NCI-H1105 treated with DMSO at 0.1 percent for 48 hours (cell line): ENCODE results near the gene PSORS1C1.
A peak's percentile ranks its signal among the peaks of the same experiment; 100 is the strongest.

Experiments used
- DNase-seq: peaks from one replicate; lab custom pipeline; 2025; lab: John Stamatoyannopoulos, UW

The PSORS1C1 gene

DNA sequence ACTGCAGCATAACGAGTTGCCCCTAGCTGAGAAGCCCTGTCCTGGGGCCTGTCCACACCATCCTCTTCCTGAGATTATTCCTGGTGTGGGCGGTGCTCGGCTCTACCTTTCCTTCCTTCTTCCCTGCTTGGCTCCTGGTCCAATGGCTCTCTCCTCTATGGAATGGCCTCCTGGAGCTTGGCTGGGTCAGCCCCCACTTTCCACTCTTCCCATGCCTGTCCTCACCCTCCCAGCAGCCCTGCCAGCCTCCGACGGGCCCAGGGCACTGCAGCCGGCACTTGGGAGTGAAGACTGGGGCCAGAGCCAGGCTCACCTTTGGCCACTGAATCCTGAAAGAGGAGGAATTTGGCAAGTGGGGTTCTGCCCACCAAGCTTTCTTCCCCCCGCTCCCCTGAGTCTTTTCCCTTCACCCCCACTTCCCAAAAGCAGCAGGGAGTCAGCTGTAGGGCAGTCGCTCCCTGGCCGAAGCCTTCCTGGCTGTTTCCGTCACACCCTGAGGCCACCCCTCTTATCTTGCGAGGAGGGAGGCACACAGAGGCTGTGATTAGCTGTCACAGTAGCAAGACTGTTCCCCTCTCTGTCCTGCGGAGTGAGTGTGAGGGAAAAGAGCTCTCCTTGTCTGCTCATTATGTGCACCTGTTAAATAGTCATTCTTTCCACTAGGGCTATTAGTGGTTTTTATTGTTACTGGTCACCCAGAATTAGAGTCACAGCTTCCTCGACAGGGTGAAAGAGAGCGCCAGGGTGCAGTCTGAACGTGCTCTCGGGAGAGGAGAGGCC is 12.0 kb downstream of the PSORS1C1 start:
- no peak for DNase-seq

DNA sequence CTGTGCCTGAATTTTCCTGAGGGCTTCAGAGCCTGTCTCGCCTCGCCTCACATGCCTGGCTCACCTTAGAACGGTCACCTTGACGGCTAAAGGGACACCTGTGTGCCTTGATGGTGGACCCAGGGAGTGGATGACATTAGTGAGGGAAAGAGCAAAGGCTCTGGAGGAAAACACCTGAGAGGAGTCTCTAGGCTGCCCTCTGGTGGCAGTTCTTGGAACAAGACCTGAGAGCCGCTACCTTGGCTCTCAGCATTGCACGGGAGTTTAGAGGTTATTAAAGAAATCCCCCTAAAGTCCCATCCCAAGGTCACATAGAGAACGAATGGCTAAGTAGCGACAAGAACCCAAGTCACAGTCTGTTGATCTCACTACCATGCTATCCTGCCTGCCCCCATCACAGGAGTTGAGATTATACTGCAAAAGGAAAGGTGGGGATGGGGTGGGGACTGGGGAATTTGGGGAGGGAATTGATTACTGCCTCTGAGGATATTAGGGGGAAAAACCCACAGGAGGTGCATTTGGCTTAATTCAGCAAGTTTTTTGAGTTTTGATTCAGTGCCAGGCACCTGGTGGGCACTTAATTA is 13.6 kb downstream of the PSORS1C1 start:
- DNase-seq, result peak; percentile 54

DNA sequence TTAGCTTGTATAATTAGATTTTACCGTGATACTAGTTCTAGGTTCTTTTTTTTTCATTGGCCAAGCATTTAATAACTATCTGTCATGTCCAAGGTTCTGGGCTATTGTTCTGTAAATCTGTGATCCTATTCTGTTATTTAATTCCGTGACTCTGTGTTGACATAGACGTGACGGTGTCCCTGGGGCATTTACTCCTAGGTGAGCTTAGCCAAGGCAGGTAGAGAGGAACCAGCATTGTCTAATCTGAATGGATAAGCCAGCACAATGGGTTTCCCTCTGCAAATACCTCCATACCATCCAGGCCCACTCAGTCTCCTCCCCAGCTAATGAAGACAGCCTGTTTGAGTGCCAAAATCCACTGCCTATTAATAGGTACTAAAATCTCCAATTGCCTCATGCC is 14.5 kb downstream of the PSORS1C1 start:
- DNase-seq, result no peak

DNA sequence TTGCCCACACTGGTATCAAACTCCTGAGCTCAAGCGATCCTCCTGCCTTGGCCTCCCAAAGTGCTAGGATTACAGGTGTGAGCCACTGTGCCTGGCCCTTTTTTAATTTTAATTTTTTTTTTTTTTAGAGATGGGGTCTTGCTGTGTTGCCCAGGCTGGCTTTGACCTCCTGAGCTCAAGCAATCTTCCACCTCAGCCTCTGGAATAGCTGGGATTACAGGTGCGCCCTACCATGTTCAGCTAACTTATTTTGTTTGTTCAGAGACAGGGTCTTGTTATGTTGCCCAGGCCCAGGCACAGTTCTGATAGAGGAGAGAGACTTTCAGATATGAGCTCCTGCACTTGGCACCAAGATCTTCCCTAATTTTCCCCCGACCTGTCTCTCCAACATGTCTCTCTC is 16.2 kb downstream of the PSORS1C1 start:
- DNase-seq, result no peak

DNA sequence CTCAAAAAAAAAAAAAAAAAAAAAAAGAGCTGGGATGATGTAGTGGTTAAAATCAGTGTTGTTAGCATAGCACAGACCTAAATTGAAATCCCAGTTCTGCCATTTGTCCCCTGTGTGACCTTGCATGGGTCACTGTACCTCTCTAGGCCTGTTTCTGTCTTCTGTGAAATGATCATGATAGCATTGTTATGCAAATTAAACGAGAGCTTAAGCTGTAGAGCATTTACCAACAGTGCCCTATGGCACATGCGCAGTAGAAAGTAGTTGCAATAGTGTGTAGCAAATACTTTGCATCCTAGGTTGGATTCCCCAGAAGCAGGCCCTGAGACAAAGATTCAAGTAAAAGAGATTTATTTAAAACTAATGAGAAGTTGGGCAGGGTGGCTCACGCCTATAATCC is 17.0 kb downstream of the PSORS1C1 start:
- no peak for DNase-seq

GRCh38 chr6:31132806-31133205 is 18.2 kb downstream of the PSORS1C1 start:
- no peak for DNase-seq

DNA sequence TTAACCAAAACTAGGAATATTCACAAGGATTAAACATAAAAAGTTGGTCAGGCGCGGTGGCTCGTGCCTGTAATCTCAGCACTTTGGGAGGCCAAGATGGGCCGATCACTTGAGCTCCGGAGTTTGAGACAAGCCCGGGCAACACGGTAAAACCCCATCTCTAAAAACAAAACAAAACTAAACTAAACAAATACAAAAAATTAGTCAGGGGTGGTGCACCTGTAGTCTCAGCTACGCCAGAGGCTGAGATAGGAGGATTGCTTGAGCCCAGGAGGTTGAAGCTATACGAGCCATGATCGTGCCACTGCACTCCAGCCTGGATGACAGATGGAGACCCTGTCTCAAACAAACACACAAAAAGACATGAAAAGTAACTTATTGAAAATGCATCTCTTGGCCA is 21.1 kb downstream of the PSORS1C1 start:
- no peak for DNase-seq

GRCh38 chr6:31138982-31139381 is 24.4 kb downstream of the PSORS1C1 start, which contains the start of gene PSORS1C2:
TSS of gene PSORS1C2 (minus strand) at chr6:31139066. CDS start at chr6:31139026, 40 bp downstream.
- no peak for DNase-seq

DNA sequence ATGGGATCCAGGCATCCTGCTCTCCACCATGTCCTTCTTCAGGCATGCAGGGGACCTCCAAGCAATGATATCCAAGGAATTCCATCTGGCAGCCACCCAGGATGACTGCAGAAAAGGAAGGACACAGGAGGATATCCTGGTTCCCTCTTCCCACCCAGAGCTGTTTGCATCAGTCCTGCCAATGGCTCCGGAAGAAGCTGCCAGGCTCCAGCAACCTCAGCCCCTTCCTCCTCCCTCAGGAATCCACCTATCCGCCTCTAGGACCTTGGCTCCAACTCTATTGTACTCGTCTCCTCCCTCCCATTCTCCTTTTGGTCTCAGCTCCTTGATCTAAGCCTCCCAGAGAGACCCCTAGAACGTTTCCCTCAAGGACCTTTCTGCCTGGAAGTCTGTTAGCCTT is 25.0 kb downstream of the PSORS1C1 start:
- no peak for DNase-seq

DNA sequence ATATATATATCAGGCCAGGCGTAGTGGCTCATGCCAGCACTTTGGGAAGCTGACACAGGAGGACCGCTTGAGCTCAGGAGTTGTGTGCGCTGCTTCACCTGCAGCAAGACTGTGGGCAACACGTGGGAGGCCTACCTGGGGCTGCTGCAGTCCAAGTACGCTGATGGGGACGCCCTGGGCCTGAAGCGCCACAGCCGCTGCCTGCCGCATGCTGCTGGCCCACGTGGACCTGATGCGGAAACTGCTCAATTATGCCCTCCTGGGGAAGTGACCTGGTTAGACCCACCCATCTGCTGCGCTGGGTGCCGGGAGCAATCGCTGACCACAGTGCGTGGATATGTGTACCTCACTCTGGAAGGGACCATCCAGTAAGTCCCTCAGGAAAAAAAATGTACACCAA is 26.0 kb downstream of the PSORS1C1 start:
- DNase-seq, result no peak

- no peak for DNase-seq
Observed at GRCh38 chr6:31142361-31142761, 27.8 kb downstream of the PSORS1C1 start.

GRCh38 chr6:31143148-31143547 is 28.5 kb downstream of the PSORS1C1 start:
- no peak for DNase-seq

- DNase-seq, result no peak
Observed at GRCh38 chr6:31144296-31144969, 29.8 kb downstream of the PSORS1C1 start.

DNA sequence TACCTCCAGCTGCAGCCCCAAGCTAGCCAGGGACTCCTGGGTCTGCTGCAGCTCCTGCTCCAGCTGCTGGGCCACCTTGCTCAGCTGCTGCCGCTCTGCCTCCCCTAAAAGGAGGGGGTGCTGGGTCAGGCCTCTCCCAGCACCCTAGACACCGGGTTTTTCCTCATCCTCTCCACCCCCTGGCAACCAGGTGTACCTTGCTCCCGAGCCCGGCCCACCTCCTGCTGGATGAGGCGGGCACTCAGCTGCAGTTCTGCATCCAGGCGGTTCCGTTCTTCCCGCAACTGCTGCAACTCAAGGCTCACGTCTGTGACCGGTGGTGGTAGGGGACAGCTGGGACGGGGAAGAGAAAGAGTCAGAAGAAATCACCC is 30.4 kb downstream of the PSORS1C1 start:
- DNase-seq, result no peak

DNA sequence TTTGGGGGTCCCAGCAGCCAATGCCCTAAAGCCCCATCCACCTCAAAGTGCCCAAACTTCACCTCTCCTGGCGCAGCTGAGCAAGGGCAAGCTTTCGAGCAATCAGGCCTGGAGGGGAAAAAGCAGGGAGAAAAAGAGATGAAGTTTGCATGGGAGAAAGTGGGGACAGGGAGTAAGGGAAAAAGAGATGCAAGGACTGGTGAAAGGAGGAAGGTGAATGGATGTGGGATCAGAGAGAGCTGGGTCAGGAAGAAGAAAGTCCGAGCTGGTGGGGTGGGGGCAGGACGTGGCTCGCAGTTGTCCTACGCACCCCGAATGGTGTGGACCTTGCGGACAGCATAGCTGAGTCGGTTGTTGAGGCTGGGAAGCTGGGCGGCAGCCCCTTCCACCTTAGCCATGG is 30.8 kb downstream of the PSORS1C1 start:
- no peak for DNase-seq

DNA sequence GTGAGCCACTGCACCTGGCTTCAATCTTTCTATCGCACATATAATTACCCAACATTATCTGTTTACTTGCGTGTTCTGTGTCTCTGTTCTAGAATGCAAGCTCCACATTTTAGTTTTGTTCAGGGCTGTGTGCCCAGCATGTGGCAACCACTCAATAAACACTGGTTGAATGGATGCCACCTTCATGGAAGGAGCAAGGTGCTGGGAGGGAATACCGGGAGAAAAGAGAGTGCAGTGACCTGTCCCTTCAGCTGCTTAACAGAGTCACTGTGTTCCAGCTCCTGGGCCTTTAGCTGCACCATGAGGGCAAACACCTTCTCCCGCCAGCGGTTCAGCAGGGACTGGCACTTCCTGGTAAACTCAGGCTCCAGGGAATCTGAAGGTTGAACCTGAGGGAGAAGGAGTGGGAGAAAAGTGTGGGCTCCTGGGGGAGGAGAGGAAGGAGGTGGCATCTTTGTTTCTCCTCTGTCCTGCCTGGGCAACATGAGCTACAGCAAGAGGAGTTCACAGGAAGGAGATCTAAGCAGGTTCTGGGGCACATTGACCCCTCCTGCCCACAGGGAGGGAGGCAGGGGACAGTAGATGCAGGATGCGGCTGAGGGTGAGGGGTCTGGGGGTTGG is 35.3 kb downstream of the PSORS1C1 start:
- no peak for DNase-seq

GRCh38 chr6:31152781-31153180 is 38.2 kb downstream of the PSORS1C1 start:
- DNase-seq, result no peak

- no peak for DNase-seq
Observed at GRCh38 chr6:31154436-31154835, 39.8 kb downstream of the PSORS1C1 start.

DNA sequence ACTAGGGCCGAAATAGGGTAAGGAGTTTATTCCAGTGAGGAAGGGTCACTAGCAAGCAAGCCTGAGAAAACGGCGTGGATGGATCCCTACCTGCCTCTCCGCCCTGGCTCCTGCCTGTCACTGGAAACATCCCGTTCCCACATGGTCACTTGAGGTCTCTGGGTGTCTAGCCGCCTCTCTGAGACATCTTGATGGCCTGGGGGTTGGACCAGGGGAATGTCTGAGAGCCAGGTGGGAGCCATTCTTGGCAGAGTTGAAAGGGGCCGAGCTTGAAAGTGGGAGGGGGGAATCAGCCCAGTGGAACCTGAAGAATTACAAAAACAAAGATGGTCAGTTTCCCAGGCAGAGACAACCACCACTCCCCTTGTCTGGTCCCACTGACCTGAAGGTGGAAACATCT is 42.0 kb downstream of the PSORS1C1 start:
- DNase-seq, result no peak

DNA sequence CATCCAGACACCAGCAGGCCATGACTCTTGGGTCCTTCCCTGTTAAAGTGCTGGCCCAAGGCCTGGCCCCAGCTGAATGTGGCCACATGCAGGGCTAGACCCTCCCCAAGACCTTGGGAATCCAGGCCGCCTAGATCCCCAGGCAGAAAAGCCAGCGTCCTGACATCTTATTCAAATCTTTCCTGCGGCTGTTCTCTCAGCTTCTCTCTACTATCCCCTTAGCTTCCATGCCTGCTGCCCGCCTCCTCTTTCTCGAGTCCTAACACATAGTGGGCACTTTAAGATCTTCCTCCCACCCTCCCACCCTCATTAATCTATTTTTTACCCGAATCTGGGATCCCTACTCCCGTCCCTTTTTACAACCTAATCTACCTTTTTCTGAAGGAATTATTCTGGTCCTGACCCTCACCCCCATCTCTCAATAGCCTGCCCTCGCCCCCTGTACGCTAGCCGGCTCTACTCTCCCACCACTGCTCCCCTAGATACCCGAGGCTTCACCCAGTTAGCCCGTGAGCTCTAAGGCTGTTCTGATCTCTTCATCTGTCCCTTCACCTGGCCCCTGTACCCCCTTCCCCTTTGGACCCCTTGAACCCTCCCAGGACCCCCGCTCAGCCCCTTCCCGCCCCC is 43.0 kb downstream of the PSORS1C1 start, which contains the start of gene CCHCR1:
Gene CCHCR1, minus strand, starts transcription at position 290 of the 627 bp plus-strand sequence. Its CDS starts 202 bp downstream, at position 88.
- no peak for DNase-seq

DNA sequence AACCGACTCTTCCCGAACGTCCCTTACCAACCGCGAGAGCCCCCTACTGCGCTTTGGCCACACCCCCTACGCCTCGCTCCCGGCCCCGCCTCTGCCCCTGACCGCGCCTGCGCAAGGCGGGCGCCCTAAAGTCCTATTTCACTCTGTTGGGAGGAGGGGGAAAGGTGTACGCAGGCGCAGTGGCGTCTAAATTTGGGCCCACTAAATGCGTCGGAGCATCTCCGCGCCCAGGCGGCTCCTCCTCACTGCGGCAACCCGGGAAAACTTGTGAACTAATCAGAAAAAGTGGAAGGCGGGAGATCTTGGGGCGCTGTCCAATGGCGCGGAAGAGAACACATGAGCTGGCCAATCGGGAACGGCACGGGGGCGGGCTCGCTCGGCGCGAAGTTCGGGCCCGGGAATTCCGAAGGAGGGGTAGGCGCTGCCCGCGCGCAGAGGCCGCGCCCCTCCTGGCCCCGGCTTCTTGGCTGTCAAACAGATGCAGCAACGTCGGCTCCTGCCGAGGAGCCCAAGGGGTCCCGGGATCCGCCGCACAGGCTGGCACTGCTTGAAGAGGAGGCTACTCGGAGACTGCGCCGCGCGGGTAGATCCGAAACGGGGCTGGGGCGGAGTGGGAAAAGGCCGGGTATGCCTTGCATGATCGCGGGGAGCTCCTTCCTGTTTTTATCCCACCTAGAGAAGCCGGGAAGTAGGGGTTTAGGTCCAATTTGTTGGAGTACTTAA is 43.7 kb downstream of the PSORS1C1 start, which contains the start of gene TCF19:
Gene TCF19, plus strand, starts transcription at position 450 of the 723 bp plus-strand sequence. CDS start 881 bp downstream, outside the sequence.
- peak; percentile 99 for DNase-seq
